Neutrophil (primary cell): ENCODE measurements around the gene UBE2B.
"Not testable (repeated sequence)": the region's sequence is repeated elsewhere in the genome, so short reads cannot be mapped to it uniquely, and the experiment has no call there.

Experiments used
- H3K27ac ChIP-seq: fragments of 200-600 bp; sonication (generic); 2 replicates; pipeline ENCODE4 v1.5.1; 2016; ENCODE audit warnings: mild to moderate bottlenecking, moderate library complexity
- H3K27me3 ChIP-seq: fragments of 200-600 bp; sonication (generic); 2 replicates; pipeline ENCODE4 v1.6.0; 2016; ENCODE audit warnings: mild to moderate bottlenecking
- H3K36me3 ChIP-seq: fragments of 200-600 bp; sonication (generic); 2 replicates; pipeline ENCODE4 v1.5.1; 2017
- H3K4me1 ChIP-seq, 2 experiments: fragments of 200-600 bp in 1 of 2; sonication (generic) in 1 of 2; 1 replicate in 1 of 2; 2 replicates in 1 of 2; pipeline versions ENCODE4 v1.5.1 to v1.6.1; 2013 to 2016; ENCODE audit warnings: low read depth in 1 of 2, low read length in 1 of 2, mild to moderate bottlenecking in 1 of 2, moderate library complexity in 1 of 2; ENCODE audit not compliant: control insufficient read depth in 1 of 2, insufficient read depth in 1 of 2
- H3K4me3 ChIP-seq, 2 experiments: fragments of 200-600 bp in 1 of 2; sonication (generic) in 1 of 2; 1 replicate in 1 of 2; 2 replicates in 1 of 2; pipeline ENCODE4 v1.5.1; 2013 to 2016; ENCODE audit warnings: low read depth in 1 of 2, low read length in 1 of 2, mild to moderate bottlenecking in 1 of 2, moderate library complexity in 1 of 2
- H3K9me3 ChIP-seq: fragments of 200-600 bp; sonication (generic); 2 replicates; pipeline ENCODE4 v1.5.1; 2016
- TF ChIP-seq, protein P1 (sequence below): fragments of 200-600 bp; sonication (generic); IDR thresholded peaks from 2 replicates; pipeline ENCODE4 v1.5.1; 2016; ENCODE audit warnings: antibody characterized with exemption

UBE2B gene

DNA sequence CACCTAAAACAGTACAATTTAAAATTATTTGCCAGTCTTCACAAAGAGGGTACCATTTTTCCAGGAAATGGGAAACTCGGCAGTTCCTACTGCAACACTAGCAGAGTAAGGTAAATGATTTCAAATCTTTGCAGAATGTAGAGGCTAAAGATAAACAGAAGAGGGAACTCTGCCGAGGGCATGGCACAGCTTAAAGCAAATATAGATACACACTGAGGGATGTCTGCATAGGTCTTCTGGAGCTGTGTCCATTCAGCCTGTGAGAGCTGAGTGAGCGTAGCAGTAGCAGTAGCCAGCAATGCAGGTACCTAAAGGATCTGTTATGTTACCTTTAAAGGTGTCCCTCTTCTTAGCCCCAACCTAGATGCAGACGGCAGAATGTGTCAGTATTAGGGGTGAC, 21.9 kb upstream of the UBE2B start:
- no peak overlapping the region for H3K27ac ChIP-seq
- TF ChIP-seq, protein P1, sequence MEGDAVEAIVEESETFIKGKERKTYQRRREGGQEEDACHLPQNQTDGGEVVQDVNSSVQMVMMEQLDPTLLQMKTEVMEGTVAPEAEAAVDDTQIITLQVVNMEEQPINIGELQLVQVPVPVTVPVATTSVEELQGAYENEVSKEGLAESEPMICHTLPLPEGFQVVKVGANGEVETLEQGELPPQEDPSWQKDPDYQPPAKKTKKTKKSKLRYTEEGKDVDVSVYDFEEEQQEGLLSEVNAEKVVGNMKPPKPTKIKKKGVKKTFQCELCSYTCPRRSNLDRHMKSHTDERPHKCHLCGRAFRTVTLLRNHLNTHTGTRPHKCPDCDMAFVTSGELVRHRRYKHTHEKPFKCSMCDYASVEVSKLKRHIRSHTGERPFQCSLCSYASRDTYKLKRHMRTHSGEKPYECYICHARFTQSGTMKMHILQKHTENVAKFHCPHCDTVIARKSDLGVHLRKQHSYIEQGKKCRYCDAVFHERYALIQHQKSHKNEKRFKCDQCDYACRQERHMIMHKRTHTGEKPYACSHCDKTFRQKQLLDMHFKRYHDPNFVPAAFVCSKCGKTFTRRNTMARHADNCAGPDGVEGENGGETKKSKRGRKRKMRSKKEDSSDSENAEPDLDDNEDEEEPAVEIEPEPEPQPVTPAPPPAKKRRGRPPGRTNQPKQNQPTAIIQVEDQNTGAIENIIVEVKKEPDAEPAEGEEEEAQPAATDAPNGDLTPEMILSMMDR, result no peak

GRCh38 chr5:134355681-134356080, 15.7 kb upstream of the UBE2B start:
- Histone ChIP-seq H3K27me3 (no peaks in the 10 kb centered on the region), H3K27ac (no peak overlapping the region), H3K4me1 (no peaks in the 10 kb centered on the region), H3K9me3 (no peaks in the 10 kb centered on the region), H3K4me3 (no peak overlapping the region), H3K36me3 (no peaks in the 10 kb centered on the region)
- TF ChIP-seq, protein P1, result no peak

More for the DNA sequence above, 21.9 kb upstream of the UBE2B start:
- no peaks in the 10 kb centered on the region for H3K9me3 ChIP-seq
- no peak overlapping the region for H3K4me3 ChIP-seq
- H3K27me3 ChIP-seq, result no peaks in the 10 kb centered on the region
- no peaks in the 10 kb centered on the region for H3K36me3 ChIP-seq
- no peaks in the 10 kb centered on the region for H3K4me1 ChIP-seq

DNA sequence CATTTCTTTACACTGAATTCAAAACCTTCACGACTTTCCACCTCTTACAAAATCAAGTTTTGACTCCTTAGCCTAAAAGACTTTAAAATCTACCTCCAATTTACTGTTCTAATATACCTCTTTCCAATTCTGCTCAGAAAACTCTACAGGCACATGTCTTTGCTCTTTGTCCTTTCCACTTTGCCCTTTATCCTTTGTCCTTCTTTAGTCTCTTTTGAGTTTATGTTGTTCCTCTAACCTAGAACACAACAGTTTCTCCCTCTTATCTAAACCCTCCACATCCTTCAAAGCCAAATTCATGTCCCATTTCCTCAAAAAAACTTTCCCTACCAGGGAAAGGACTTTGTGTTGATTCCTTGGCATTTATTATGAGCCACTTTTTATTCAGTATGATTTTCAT, 5.8 kb upstream of the UBE2B start:
- Histone ChIP-seq H3K36me3 (no peaks in the 10 kb centered on the region), H3K27ac (no peak overlapping the region)
- TF ChIP-seq, protein P1, result no peak

DNA sequence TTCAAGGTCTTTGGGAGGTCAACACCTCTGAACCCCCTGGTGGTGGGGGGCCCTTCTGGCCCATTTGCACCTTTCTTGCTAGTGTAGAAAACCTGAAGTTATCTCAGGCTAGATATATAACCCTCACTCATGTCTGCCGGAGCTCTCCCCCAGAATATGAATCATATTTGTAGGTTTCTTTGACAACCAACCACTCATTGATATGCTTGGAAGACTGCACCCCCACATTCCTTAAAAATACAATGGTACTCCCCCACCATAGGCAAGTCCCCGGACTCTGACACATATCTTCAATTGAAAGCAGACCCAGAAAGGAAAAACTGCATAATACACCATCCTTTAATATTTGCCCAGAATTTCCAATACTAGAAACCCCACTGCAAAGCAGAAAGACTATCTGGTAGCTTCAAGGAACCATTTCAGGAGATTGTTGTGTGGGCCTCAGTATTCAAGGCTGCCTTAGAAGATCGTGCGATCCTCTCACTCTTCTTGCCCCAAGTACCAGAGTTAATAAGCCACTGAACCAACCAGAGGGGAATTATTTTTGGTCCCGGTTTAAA, 978 bp upstream of the UBE2B start:
- H3K27me3 ChIP-seq, result peaks cover 10% of the 10 kb centered on the region
- peaks cover 40 to 46% of the 10 kb centered on the region in 2 experiments for H3K4me1 ChIP-seq
- no peaks in the 10 kb centered on the region for H3K9me3 ChIP-seq
- peak overlapping the region; percentile 99 for H3K27ac ChIP-seq
- TF ChIP-seq, protein P1, result no peak
- peak overlapping the region; percentile 96 to 97 for H3K4me3 ChIP-seq
- peaks cover 15% of the 10 kb centered on the region for H3K36me3 ChIP-seq

More for the DNA sequence above, 5.8 kb upstream of the UBE2B start:
- peaks cover 18 to 25% of the 10 kb centered on the region in 2 experiments for H3K4me1 ChIP-seq
- H3K27me3 ChIP-seq, result peaks cover 18% of the 10 kb centered on the region
- no peak overlapping the region for H3K4me3 ChIP-seq
- H3K9me3 ChIP-seq, result no peaks in the 10 kb centered on the region

- peak overlapping the region; percentile 99 for H3K27ac ChIP-seq
- H3K9me3 ChIP-seq, result no peaks in the 10 kb centered on the region
- TF ChIP-seq, protein P1, result no peak
- H3K27me3 ChIP-seq, result no peaks in the 10 kb centered on the region
- peaks cover 32 to 38% of the 10 kb centered on the region in 2 experiments for H3K4me1 ChIP-seq
- H3K4me3 ChIP-seq, result peak overlapping the region; percentile 96 to 97
- peaks cover 27% of the 10 kb centered on the region for H3K36me3 ChIP-seq
Observed at GRCh38 chr5:134371834-134372340, 518 bp downstream of the UBE2B start.

DNA sequence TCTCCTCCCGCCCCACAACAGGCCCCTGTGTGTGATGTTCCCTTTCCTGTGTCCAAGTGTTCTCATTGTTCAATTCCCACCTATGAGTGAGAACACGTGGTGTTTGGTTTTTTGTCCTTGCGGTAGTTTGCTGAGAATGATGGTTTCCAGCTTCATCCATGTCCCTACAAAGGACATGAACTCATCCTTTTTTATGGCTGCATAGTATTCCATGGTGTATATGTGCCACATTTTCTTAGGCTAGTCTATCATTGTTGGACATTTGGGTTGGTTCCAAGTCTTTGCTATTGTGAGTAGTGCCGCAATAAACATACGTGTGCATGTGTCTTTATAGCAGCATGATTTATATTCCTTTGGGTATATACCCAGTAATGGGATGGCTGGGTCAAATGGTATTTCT, 2.3 kb downstream of the UBE2B start:
- H3K27me3 ChIP-seq, H3K27ac ChIP-seq, H3K9me3 ChIP-seq: not testable (repeated sequence)
- peaks cover 44% of the 10 kb centered on the region for H3K36me3 ChIP-seq
- peaks cover 28 to 31% of the 10 kb centered on the region in 2 experiments for H3K4me1 ChIP-seq
- peak overlapping the region in 1 of 2 experiments; percentile 97 for H3K4me3 ChIP-seq
